22Rv1 (cell line): ENCODE results near the gene APOA4.

ENCODE experiments used
- ZFX ChIP-seq: fragments of 450-650 bp; IDR thresholded peaks from 2 replicates; pipeline ENCODE4 v1.6.1; 2017; ENCODE audit warnings: antibody characterized with exemption, borderline replicate concordance
- TF ChIP-seq, protein P1 (sequence below): fragments of 450-650 bp; IDR thresholded peaks from 2 replicates; pipeline ENCODE4 v1.5.1; 2017; ENCODE audit warnings: mild to moderate bottlenecking

DNA sequence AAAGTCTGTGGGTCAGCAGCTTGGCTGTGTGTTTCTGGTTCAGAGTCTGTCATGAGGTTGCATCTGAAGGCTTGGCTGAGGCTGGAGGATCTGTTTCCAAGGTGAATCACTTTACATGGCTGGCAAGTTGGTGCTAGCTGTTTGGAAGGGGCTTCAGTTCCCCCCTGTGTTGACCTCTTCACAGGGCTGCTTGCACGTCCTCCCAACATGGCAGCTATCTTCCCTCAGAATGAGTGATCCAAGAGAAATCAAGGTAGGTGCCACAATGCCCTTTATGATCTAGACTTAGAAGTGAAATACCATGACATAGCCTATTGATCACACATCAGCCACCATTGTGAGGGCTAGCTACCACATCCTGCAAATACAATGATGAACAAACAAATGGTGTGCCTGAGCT lies 9.9 kb downstream of the APOA4 start:
- TF ChIP-seq, protein P1, sequence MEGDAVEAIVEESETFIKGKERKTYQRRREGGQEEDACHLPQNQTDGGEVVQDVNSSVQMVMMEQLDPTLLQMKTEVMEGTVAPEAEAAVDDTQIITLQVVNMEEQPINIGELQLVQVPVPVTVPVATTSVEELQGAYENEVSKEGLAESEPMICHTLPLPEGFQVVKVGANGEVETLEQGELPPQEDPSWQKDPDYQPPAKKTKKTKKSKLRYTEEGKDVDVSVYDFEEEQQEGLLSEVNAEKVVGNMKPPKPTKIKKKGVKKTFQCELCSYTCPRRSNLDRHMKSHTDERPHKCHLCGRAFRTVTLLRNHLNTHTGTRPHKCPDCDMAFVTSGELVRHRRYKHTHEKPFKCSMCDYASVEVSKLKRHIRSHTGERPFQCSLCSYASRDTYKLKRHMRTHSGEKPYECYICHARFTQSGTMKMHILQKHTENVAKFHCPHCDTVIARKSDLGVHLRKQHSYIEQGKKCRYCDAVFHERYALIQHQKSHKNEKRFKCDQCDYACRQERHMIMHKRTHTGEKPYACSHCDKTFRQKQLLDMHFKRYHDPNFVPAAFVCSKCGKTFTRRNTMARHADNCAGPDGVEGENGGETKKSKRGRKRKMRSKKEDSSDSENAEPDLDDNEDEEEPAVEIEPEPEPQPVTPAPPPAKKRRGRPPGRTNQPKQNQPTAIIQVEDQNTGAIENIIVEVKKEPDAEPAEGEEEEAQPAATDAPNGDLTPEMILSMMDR: no peak
- TF ChIP-seq ZFX: no peak
